ENCODE data around the gene ABCB8. TPM values are rescaled to one million over a fixed set of nuclear protein-coding genes. Genes with fewer than 3 reads are reported as not detected.

ABCB8 gene
- polyA plus RNA-seq, 1 of the 3 experiments (the other 2 are of a cell fraction), result 36.0 TPM

- Histone ChIP-seq H3F3A (replicated peaks; ENCODE audit: insufficient read depth) (peaks cover 3% of the 10 kb centered on the region), H3K27ac (ENCODE audit: low read depth in 2 of 2, low read length in 1 of 2) (peak overlapping the region; percentile 31 to 73; a peak in 2 of 4 replicates), H3K4me1 (ENCODE audit: control insufficient read depth in 1 of 2, insufficient read depth in 2 of 2, low read depth in 1 of 2, low read length in 1 of 2) (peaks cover 26 to 46% of the 10 kb centered on the region in 2 experiments), H3K4me3 (ENCODE audit: low read depth in 2 of 2, low read length in 1 of 2) (peak overlapping the region; percentile 66 to 99), H3K79me2 (ENCODE audit: insufficient read depth) (peaks cover 44% of the 10 kb centered on the region), H3K27me3 (ENCODE audit: insufficient read depth) (no peaks in the 10 kb centered on the region), H3K36me3 (replicated peaks in 1 of 2; ENCODE audit: control insufficient read depth in 1 of 2, insufficient read depth in 2 of 2, low read length in 1 of 2) (peaks cover 8 to 40% of the 10 kb centered on the region in 2 experiments), H2AFZ (ENCODE audit: low read depth) (no peak overlapping the region; the same call in 1 of the 2 replicates), H3K4me2 (peak overlapping the region; percentile 85), H3K9ac (peak overlapping the region; percentile 68), H4K20me1 (ENCODE audit: insufficient read depth) (peaks cover 14% of the 10 kb centered on the region), H3K9me3 (no peaks in the 10 kb centered on the region), H3K9me2 (no peaks in the 10 kb centered on the region)
- DNase-seq, result no peak
- POLR2A ChIA-PET, result interaction anchor here (0.6 to 2.3 kb wide), 3 partner anchors 9 to 1407 kb away, joined by 3 to 11 read pairs (median 3); partner anchors contain the start of genes ASIC3 and TMUB1
- 45% methylated on average over 29 of the region's 29 CpGs for WGBS (ENCODE audit: low lambda C conversion rate)
- CTCF ChIA-PET, result interaction anchor here (0.8 to 12.2 kb wide), 11 partner anchors 7 to 158 kb away, joined by 3 to 126 read pairs (median 7); partner anchors contain the start of genes ABCB8, FASTK and TMUB1
- TF ChIP-seq FOXJ3 (CRISPR knock-in tag; IDR thresholded peaks at IDR 0.05) (0 out of 2 replicates have a peak, but pooled peaks have one; percentile 13), PBX3 (IDR thresholded peaks at IDR 0.05) (no peak)
Measured at GRCh38 chr7:151056666-151057505, 28.6 kb downstream of the ABCB8 start.

- CTCF ChIA-PET, result interaction anchor here (0.8 to 12.2 kb wide), 12 partner anchors 8 to 159 kb away, joined by 3 to 126 read pairs (median 7); partner anchors contain the start of genes ABCB8, FASTK and TMUB1
- no peaks in the 10 kb centered on the region for H3K9me3 ChIP-seq
- peak; percentile 84 for DNase-seq
- H3K4me2 ChIP-seq, result peak within 1 kb of the TSS; percentile 85
- no peaks in the 10 kb centered on the region for H3K27me3 ChIP-seq (ENCODE audit: insufficient read depth)
- H3K4me3 ChIP-seq (ENCODE audit: low read depth in 2 of 2, low read length in 1 of 2), result peak within 1 kb of the TSS; percentile 66 to 99
- H3K9ac ChIP-seq, result peak within 1 kb of the TSS; percentile 84
- POLR2A ChIA-PET, result interaction anchor here (0.6 to 2.3 kb wide), 4 partner anchors 10 to 1407 kb away, joined by 3 to 11 read pairs (median 4); partner anchors contain the start of genes ASIC3, FASTK and TMUB1
- H3K27ac ChIP-seq (ENCODE audit: low read depth in 2 of 2, low read length in 1 of 2), result peak within 1 kb of the TSS; percentile 95 to 99
- peaks cover 21% of the 10 kb centered on the region for H4K20me1 ChIP-seq (ENCODE audit: insufficient read depth)
- H3K9me2 ChIP-seq, result no peaks in the 10 kb centered on the region
- TF ChIP-seq POLR2AphosphoS5 (IDR thresholded peaks at IDR 0.05; ENCODE audit: low read depth, low read length) (peak; percentile 39; the same call in 1 of the 2 replicates), MXI1 (IDR thresholded peaks at IDR 0.05; ENCODE audit: low read depth, low read length) (peak; percentile 62), FOXM1 (IDR thresholded peaks at IDR 0.05; ENCODE audit: low read depth) (no peak)
- H3K4me1 ChIP-seq (ENCODE audit: control insufficient read depth in 1 of 2, insufficient read depth in 2 of 2, low read depth in 1 of 2, low read length in 1 of 2), result peaks cover 28 to 52% of the 10 kb centered on the region in 2 experiments
- peaks cover 51% of the 10 kb centered on the region for H3K79me2 ChIP-seq (ENCODE audit: insufficient read depth)
- WGBS (ENCODE audit: low lambda C conversion rate), result under 1% methylated on average over 30 of the region's 30 CpGs
- H3F3A ChIP-seq (replicated peaks; ENCODE audit: insufficient read depth), result peaks cover 3% of the 10 kb centered on the region
- H3K36me3 ChIP-seq (replicated peaks in 1 of 2; ENCODE audit: control insufficient read depth in 1 of 2, insufficient read depth in 2 of 2, low read length in 1 of 2), result peaks cover 14 to 41% of the 10 kb centered on the region in 2 experiments
- H2AFZ ChIP-seq (ENCODE audit: low read depth), result peak within 1 kb of the TSS; percentile 83
Measured at GRCh38 chr7:151057506-151057988, 29.3 kb downstream of the ABCB8 start, which contains the start of gene CDK5. Gene CDK5, minus strand, starts transcription at chr7:151057897. Its CDS starts 49 bp downstream, at chr7:151057848.

Measured in SK-N-SH (cell line).